Measurements from ENCODE around the gene RNASE8. TPM values are rescaled to one million over a fixed set of nuclear protein-coding genes. Genes with fewer than 3 reads are reported as not detected.

RNASE8 gene
- total RNA-seq, 2 donors from 2014 or later: not detected

DNA sequence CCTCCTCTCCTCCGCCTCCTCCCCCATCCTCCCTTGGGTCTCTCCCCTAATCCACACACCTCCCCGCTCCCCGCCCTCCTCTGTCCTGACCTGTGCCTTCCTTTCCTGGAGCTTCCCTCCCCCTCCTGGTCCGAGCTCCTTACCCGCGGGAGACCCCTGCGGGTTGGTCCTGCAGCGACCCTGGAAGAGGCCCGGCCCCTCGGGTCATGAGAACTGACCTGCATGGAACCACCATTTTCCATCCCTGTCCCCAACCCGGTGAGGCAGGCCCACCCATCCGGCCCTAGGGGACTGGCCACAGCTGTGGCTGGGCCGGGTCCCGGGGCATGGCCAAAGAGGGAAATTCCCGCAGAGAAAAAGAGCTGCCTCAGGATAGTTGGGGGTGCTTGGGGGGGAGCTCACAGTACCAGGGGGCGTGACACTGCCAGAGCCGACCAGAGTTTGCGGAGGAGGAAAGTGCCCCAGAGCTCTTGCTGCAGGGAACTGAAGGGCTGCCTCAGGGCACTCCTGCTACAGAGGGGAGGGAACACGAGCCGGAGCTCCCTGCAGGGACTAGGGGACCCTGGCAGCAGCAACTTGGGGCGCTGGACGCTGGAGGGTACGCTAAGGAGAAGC is 13.1 kb downstream of the RNASE8 start:
- TF ChIP-seq POLR2AphosphoS5 (IDR thresholded peaks at IDR 0.05): no peak
- TF ChIP-seq, protein P1, sequence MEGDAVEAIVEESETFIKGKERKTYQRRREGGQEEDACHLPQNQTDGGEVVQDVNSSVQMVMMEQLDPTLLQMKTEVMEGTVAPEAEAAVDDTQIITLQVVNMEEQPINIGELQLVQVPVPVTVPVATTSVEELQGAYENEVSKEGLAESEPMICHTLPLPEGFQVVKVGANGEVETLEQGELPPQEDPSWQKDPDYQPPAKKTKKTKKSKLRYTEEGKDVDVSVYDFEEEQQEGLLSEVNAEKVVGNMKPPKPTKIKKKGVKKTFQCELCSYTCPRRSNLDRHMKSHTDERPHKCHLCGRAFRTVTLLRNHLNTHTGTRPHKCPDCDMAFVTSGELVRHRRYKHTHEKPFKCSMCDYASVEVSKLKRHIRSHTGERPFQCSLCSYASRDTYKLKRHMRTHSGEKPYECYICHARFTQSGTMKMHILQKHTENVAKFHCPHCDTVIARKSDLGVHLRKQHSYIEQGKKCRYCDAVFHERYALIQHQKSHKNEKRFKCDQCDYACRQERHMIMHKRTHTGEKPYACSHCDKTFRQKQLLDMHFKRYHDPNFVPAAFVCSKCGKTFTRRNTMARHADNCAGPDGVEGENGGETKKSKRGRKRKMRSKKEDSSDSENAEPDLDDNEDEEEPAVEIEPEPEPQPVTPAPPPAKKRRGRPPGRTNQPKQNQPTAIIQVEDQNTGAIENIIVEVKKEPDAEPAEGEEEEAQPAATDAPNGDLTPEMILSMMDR (IDR thresholded peaks at IDR 0.05): no peak
- no peak for TF ChIP-seq POLR2A (IDR thresholded peaks at IDR 0.05)
- no peak for DNase-seq (ENCODE audit: low spot score)
- H3K36me3 ChIP-seq: no peaks in the 10 kb centered on the region
- H3K27ac ChIP-seq: peak overlapping the region; percentile 77 to 79
- intact Hi-C loops (cut with DNase I): loop anchor here (2.0 kb wide), 1 partner anchor 34 kb away; no protein-coding TSS in a partner anchor
- WGBS: under 1% methylated on average over 23 of the region's 23 CpGs
- peak overlapping the region; percentile 51 to 62 for H3K4me3 ChIP-seq
- H3K4me1 ChIP-seq (replicated peaks): peaks cover 15% of the 10 kb centered on the region
- H3K27me3 ChIP-seq (replicated peaks; ENCODE audit: insufficient read depth): no peaks in the 10 kb centered on the region
- no peaks in the 10 kb centered on the region for H3K9me3 ChIP-seq

DNA sequence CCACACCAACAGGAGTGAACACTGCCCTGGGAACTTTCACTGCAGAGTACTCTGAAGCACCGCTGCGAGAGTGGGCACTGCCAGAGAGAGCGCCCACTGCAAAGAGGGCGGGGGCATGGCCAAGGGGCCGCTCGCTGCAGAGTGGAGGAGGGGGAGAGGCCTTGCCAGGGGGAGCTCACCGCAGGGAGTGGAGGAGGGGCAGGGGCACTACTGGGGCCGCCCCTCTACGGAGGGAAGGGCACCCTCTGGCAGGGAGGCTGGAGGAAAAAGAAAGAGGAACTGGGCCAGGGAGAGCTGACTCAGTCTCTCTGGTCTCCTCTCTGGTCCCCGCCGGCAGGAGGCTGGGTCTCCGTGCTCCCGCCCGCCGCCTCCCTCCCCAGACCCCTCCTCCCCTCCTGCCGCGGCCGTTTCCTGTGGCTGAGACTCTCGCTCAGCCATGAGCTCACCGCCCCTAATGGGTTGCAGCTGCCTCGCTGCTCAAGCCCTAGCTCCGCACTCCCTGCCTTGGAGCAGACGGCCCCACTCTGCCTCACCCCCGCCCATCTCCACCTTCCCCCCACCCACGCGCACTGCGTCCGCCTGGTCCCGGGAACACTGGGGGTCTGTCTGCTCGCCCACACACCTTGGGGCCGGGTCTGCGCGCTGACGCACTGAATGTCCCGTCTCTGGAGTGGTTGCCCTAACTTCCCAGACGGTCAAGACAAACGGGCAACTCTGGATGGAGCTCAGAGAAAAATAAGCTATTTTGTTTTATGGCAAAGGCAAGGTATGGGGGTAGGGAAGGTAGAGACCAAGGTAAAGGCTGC is 13.8 kb downstream of the RNASE8 start:
- no peaks in the 10 kb centered on the region for H3K27me3 ChIP-seq (replicated peaks; ENCODE audit: insufficient read depth)
- intact Hi-C loops (cut with DNase I): loop anchor here (2.0 kb wide), 1 partner anchor 33 kb away; no protein-coding TSS in a partner anchor
- TF ChIP-seq POLR2AphosphoS5 (IDR thresholded peaks at IDR 0.05): no peak
- TF ChIP-seq, protein P1 (IDR thresholded peaks at IDR 0.05): peak in 1 of 4 experiments; percentile 4
- TF ChIP-seq POLR2A (IDR thresholded peaks at IDR 0.05): no peak
- peak overlapping the region; percentile 77 to 79 for H3K27ac ChIP-seq
- no peaks in the 10 kb centered on the region for H3K36me3 ChIP-seq
- peaks cover 15% of the 10 kb centered on the region for H3K4me1 ChIP-seq (replicated peaks)
- DNase-seq (ENCODE audit: low spot score): peak; percentile 48
- 2% methylated on average over 37 of the region's 37 CpGs for WGBS
- H3K4me3 ChIP-seq: peak overlapping the region; percentile 51 to 62
- H3K9me3 ChIP-seq: no peaks in the 10 kb centered on the region

DNA sequence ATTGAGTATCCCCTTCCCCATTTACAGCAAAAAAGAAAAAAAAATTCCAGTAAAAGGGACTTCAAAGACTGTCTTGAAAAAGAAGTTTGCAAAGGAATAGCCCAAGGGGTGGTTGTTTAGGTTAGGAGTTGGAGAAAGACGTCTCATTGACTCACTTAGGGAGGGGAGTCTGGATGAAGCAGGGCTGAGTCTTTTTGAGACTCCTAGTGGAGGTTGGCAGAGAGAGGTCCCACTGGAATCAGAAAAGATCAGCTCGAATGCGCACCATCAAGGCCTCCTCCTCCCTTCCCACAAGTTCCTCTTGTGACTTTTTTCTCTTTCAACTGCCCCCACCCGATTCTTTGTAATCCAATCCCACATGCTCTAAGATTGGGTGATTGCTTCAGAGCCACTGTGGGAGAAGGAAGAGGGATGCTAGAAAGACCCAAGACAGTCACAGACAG is 14.4 kb downstream of the RNASE8 start:
- Histone ChIP-seq H3K9me3 (no peaks in the 10 kb centered on the region), H3K36me3 (no peaks in the 10 kb centered on the region), H3K4me1 (replicated peaks) (peaks cover 15% of the 10 kb centered on the region), H3K27ac (peak overlapping the region; percentile 77 to 79), H3K27me3 (replicated peaks; ENCODE audit: insufficient read depth) (no peaks in the 10 kb centered on the region), H3K4me3 (peak overlapping the region in 1 of 2 donors; percentile 51)
- DNase-seq (ENCODE audit: low spot score): no peak
- 23% methylated on average over 4 of the region's 4 CpGs for WGBS
- TF ChIP-seq POLR2AphosphoS5 (IDR thresholded peaks at IDR 0.05) (no peak), POLR2A (IDR thresholded peaks at IDR 0.05) (no peak)
- TF ChIP-seq, protein P1 (IDR thresholded peaks at IDR 0.05): no peak
- intact Hi-C loops (cut with DNase I): no loop called here

DNA sequence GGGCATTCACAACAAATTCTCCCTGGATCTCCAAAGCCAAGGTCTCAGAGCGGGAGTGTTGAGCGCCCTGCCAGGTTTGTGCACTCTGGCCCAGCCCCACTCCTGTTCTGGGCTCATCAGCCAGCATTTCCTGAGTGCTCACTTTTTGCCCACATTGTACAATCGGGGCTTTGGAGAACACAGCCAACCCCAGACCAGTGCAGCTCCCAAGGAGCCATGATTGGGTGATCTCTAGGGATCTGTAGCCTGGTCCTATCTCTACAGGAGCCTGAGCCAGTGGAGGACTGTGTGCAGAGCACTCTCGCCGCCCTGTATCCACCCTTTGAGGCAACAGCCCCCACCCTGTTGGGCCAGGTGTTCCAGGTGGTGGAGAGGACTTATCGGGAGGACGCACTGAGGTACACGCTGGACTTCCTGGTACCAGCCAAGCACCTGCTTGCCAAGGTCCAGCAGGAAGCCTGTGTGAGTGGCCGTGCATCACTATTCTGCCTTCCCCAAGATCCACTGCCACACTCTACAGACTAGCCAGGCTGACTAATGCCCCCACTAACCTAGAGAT is 15.2 kb downstream of the RNASE8 start:
- H3K4me1 ChIP-seq (replicated peaks): peaks cover 15% of the 10 kb centered on the region
- 85% methylated on average over 9 of the region's 9 CpGs for WGBS

More for the DNA sequence above, 15.2 kb downstream of the RNASE8 start:
- TF ChIP-seq, protein P1 (IDR thresholded peaks at IDR 0.05): no peak
- TF ChIP-seq POLR2AphosphoS5 (IDR thresholded peaks at IDR 0.05): no peak
- no peak for TF ChIP-seq POLR2A (IDR thresholded peaks at IDR 0.05)
- H3K9me3 ChIP-seq: no peaks in the 10 kb centered on the region
- intact Hi-C loops (cut with DNase I): no loop called here
- no peaks in the 10 kb centered on the region for H3K36me3 ChIP-seq
- no peak for DNase-seq (ENCODE audit: low spot score)
- H3K4me3 ChIP-seq: no peak overlapping the region
- no peaks in the 10 kb centered on the region for H3K27me3 ChIP-seq (replicated peaks; ENCODE audit: insufficient read depth)
- peak overlapping the region in 1 of 2 donors; percentile 79 for H3K27ac ChIP-seq

All from prostate gland (tissue), 2 donors.